Renal cortical epithelial cell (primary cell): ENCODE measurements around the gene DYNLT4. TPM values are rescaled to one million over a fixed set of nuclear protein-coding genes. Genes with fewer than 3 reads are reported as not detected.

Experiments
- DNase-seq: peaks from one replicate; pipeline ENCODE4 v3.0.0-alpha.2; 2011; ENCODE audit warnings: low read depth
- total RNA-seq: library from RNA; depleted of rRNA; stranded (reverse); fragments of >200 nt; gene quantifications from 2 replicates; pipeline ENCODE4 v1.2.3, GENCODE V29; 2014

Gene DYNLT4
- total RNA-seq, 1 donor from 2014 or later = 0.30 TPM

DNA sequence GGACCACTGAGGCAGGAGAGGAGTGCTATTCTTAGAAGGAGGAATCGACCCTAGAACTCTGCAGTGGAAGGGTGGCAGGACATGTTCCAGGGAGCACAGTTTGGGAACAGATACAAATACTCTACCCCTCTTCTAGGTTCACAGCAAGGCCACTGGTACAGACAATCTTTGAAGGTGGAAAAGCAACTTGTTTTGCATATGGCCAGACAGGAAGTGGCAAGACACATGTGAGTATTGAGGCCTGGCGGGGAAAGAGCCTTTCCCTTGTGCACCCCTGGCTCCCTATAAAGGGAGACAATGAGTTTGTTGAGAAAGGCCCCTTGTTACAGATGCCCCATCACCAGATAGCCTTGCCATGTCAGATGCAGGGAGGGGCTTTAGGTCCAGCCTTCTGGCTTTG, 49.7 kb downstream of the DYNLT4 start:
- DNase-seq = no peak

Other genes starting within 250 kb of the DYNLT4 start
- 8.4 and 8.9 TPM in 2 replicates for gene TMEM53, start 132.9 kb downstream of the DYNLT4 start, total RNA-seq
- gene ARMH1, start 132.6 kb downstream of the DYNLT4 start, total RNA-seq = 6.7 TPM in 1 of 2 replicates, not detected in the other
- gene RNU5D-1, start 76.2 kb downstream of the DYNLT4 start, total RNA-seq = not detected in 2 replicates
- gene KIF2C, start 67.5 kb downstream of the DYNLT4 start, total RNA-seq = 0.94 and 15.5 TPM in 2 replicates
- gene RPS8, start 31.8 kb downstream of the DYNLT4 start, total RNA-seq = 915 and 2,161 TPM in 2 replicates
- gene BEST4, start 19.2 kb downstream of the DYNLT4 start, total RNA-seq = 0.15 TPM in 1 of 2 replicates, not detected in the other
- gene PLK3, start 7.0 kb downstream of the DYNLT4 start, total RNA-seq = 14.2 and 16.6 TPM in 2 replicates
- 1.2 and 4.4 TPM in 2 replicates for gene BTBD19, start 1.2 kb upstream of the DYNLT4 start, total RNA-seq
- gene PTCH2, start 35.9 kb upstream of the DYNLT4 start, total RNA-seq = 0.10 TPM in 1 of 2 replicates, not detected in the other
- gene EIF2B3, start 179.2 kb upstream of the DYNLT4 start, total RNA-seq = 29.0 and 30.2 TPM in 2 replicates
- gene HECTD3, start 204.0 kb upstream of the DYNLT4 start, total RNA-seq = 23.1 and 53.7 TPM in 2 replicates
- 81.5 and 156 TPM in 2 replicates for gene UROD, start 204.9 kb upstream of the DYNLT4 start, total RNA-seq